Uterus (tissue), 2 donors: ENCODE results near the gene RGR.

Experiments
- CTCF ChIP-seq, 4 experiments: fragments of 200-600 bp in 2 of 4; fragments of 450-650 bp in 2 of 4; sonication (generic) in 2 of 4; IDR thresholded peaks; one replicate each; pipeline ENCODE4 v1.5.1; 2016 to 2019; ENCODE audit warnings: antibody characterized with exemption in 4 of 4, mild to moderate bottlenecking in 2 of 4, moderate library complexity in 1 of 4
- POLR2A ChIP-seq, 2 donors: fragments of 450-650 bp; IDR thresholded peaks; one replicate each; pipeline ENCODE4 v1.6.1; 2016; ENCODE audit warnings: antibody characterized with exemption in 2 of 2, mild to moderate bottlenecking in 1 of 2, moderate library complexity in 1 of 2

GRCh38 chr10:84294766-84295447, 50.1 kb downstream of the RGR start:
- TF ChIP-seq POLR2A (IDR thresholded peaks at IDR 0.05) (no peak), CTCF (IDR thresholded peaks at IDR 0.05) (no peak)
